ENCODE measurements around the gene TINCR.

Gene TINCR

DNA sequence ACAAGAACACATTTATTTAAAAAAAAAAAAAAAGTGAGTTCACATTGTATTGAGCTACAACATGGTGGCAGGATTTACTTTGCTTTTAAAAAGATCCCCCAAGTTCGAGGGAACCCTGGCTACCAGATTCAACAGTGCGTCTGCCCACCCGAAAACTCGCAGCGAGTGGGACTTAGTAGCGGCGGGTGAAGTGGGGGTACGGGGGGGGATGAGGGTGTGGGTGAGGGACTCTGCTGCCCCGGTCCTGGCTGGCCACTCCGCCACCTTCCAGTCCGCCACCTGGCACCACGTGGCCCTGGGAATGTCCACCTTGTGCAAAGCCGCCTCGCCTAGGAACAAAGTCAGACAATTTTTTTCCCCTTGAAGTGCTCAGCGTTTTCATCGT is 19.3 kb upstream of the TINCR start:
- H3K9ac ChIP-seq (ENCODE audit: low read length) = no peak overlapping the region
- H3F3A ChIP-seq (ENCODE audit: insufficient read depth) = no peaks in the 10 kb centered on the region
- no peak overlapping the region for H3K27ac ChIP-seq (ENCODE audit: low read depth, low read length)
- H3K4me2 ChIP-seq (ENCODE audit: low read depth, low read length, poor library complexity, severe bottlenecking) = no peak overlapping the region
- TF ChIP-seq, protein P1, sequence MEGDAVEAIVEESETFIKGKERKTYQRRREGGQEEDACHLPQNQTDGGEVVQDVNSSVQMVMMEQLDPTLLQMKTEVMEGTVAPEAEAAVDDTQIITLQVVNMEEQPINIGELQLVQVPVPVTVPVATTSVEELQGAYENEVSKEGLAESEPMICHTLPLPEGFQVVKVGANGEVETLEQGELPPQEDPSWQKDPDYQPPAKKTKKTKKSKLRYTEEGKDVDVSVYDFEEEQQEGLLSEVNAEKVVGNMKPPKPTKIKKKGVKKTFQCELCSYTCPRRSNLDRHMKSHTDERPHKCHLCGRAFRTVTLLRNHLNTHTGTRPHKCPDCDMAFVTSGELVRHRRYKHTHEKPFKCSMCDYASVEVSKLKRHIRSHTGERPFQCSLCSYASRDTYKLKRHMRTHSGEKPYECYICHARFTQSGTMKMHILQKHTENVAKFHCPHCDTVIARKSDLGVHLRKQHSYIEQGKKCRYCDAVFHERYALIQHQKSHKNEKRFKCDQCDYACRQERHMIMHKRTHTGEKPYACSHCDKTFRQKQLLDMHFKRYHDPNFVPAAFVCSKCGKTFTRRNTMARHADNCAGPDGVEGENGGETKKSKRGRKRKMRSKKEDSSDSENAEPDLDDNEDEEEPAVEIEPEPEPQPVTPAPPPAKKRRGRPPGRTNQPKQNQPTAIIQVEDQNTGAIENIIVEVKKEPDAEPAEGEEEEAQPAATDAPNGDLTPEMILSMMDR (IDR thresholded peaks at IDR 0.05; ENCODE audit: insufficient read depth, low read length, poor library complexity, severe bottlenecking) = no peak
- no peak for TF ChIP-seq EZH2phosphoT487 (conservative IDR thresholded peaks at IDR 0.05; ENCODE audit: low read length)
- 0 out of 2 replicates have a peak, but pooled peaks cover 6% of the 10 kb centered on the region for H3K36me3 ChIP-seq (ENCODE audit: low read length)
- no peaks in the 10 kb centered on the region for H3K79me2 ChIP-seq (ENCODE audit: insufficient read depth, low read length)
- no peak overlapping the region for H2AFZ ChIP-seq (ENCODE audit: low read depth, low read length, severe bottlenecking)
- no peaks in the 10 kb centered on the region for H3K9me2 ChIP-seq (replicated peaks; ENCODE audit: insufficient read depth, low read length)
- H4K20me1 ChIP-seq (ENCODE audit: low read depth, low read length) = no peaks in the 10 kb centered on the region
- no peaks in the 10 kb centered on the region for H3K9me3 ChIP-seq (ENCODE audit: insufficient read depth, low read length)
- H3K27me3 ChIP-seq (ENCODE audit: low read length) = no peaks in the 10 kb centered on the region
- no peak overlapping the region for H3K4me3 ChIP-seq (ENCODE audit: insufficient read depth, low read length, poor library complexity, severe bottlenecking)

DNA sequence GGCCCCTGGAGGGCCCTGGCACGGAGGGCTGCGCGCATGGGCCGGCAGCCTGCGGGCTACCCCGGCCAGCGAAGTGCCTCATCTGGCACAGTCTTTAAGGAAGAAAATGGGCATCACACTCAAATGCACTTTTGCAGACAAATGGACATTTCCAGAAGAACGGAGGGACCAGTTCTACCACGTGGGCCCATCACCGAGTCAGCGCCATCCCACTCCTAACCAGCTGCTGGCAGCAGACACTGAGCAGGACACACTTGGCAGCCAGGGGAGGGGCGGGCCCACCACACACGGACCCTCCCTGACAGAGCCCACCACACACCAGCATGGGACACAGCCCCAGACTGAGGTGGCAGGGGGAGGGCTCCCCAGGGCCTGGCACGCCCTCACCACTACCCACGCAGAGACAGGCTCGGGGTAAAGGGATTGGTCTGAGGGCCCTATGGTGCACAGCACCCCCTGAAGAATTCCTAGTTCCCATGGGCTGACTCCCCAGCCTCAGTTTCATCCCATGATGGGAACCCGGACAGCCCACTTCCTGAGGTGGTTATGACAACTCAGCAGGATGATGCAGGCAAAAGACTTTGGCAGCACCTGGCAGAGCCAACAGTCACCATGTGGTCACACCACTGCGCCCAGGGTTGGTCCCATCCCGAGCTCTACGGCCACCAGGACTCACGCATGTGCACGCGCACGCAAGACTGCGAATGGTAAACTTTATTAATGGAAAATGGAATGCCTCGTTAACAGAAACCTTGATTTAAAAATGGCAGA is 18.7 kb upstream of the TINCR start:
- H3K4me2 ChIP-seq (ENCODE audit: low read depth, low read length, poor library complexity, severe bottlenecking) = no peak overlapping the region
- TF ChIP-seq, protein P1 (IDR thresholded peaks at IDR 0.05; ENCODE audit: insufficient read depth, low read length, poor library complexity, severe bottlenecking) = no peak
- no peaks in the 10 kb centered on the region for H4K20me1 ChIP-seq (ENCODE audit: low read depth, low read length)
- H2AFZ ChIP-seq (ENCODE audit: low read depth, low read length, severe bottlenecking) = no peak overlapping the region
- no peaks in the 10 kb centered on the region for H3F3A ChIP-seq (ENCODE audit: insufficient read depth)
- no peak overlapping the region for H3K27ac ChIP-seq (ENCODE audit: low read depth, low read length)
- no peaks in the 10 kb centered on the region for H3K9me2 ChIP-seq (replicated peaks; ENCODE audit: insufficient read depth, low read length)
- no peaks in the 10 kb centered on the region for H3K79me2 ChIP-seq (ENCODE audit: insufficient read depth, low read length)
- 0 out of 2 replicates have a peak, but pooled peaks cover 6% of the 10 kb centered on the region for H3K36me3 ChIP-seq (ENCODE audit: low read length)
- H3K4me3 ChIP-seq (ENCODE audit: insufficient read depth, low read length, poor library complexity, severe bottlenecking) = no peak overlapping the region
- no peaks in the 10 kb centered on the region for H3K9me3 ChIP-seq (ENCODE audit: insufficient read depth, low read length)
- no peak overlapping the region for H3K9ac ChIP-seq (ENCODE audit: low read length)
- H3K27me3 ChIP-seq (ENCODE audit: low read length) = no peaks in the 10 kb centered on the region

DNA sequence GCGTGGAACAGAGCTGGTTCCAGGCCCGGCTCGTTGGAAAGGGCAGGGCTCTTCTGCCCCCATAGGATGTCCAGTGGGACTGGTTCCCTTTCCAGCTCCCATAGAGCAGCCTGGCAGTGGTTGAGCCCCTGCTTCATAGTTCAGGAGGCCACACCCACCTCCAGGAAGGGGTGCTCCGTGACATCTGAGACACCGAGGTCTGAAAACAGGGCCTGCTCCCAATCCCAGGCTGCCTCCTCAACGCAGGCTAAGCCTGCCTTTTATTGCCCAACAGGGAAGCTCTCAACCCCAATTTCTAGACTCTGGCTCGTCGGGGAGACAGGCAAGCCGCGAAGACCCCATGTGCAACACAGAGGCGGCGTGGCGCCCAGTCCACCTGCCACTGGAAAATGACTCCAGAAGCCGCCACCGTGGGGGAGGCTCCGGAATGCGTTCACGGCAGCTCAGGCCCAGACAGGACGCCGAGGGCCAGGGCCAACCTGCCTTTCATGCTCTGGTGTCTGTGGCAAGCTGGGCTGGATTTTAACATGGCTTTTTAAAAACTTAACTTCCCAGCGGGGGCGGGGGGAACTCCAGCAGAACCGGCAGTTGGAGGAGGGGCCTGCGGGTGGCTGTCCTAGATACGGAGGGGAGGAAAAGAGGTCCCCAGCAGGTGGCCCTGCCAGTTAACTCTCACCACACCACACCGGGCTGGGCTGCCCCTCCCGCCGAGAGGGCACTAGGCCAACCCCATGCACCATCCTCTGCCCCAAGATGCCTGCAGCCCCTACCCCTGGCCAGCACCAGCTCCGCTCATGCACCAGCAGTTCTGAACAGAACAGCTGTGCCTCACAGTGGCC is 17.9 kb upstream of the TINCR start:
- Histone ChIP-seq H3K27ac (ENCODE audit: low read depth, low read length) (no peak overlapping the region), H3F3A (ENCODE audit: insufficient read depth) (no peaks in the 10 kb centered on the region), H3K79me2 (ENCODE audit: insufficient read depth, low read length) (no peaks in the 10 kb centered on the region), H3K9me3 (ENCODE audit: insufficient read depth, low read length) (no peaks in the 10 kb centered on the region), H3K9me2 (replicated peaks; ENCODE audit: insufficient read depth, low read length) (no peaks in the 10 kb centered on the region), H3K4me3 (ENCODE audit: insufficient read depth, low read length, poor library complexity, severe bottlenecking) (no peak overlapping the region), H3K27me3 (ENCODE audit: low read length) (no peaks in the 10 kb centered on the region), H3K36me3 (ENCODE audit: low read length) (0 out of 2 replicates have a peak, but pooled peaks cover 6% of the 10 kb centered on the region), H3K4me2 (ENCODE audit: low read depth, low read length, poor library complexity, severe bottlenecking) (no peak overlapping the region), H2AFZ (ENCODE audit: low read depth, low read length, severe bottlenecking) (no peak overlapping the region), H3K9ac (ENCODE audit: low read length) (no peak overlapping the region), H4K20me1 (ENCODE audit: low read depth, low read length) (no peaks in the 10 kb centered on the region)
- no peak for TF ChIP-seq EZH2phosphoT487 (conservative IDR thresholded peaks at IDR 0.05; ENCODE audit: low read length)
- TF ChIP-seq, protein P1 (IDR thresholded peaks at IDR 0.05; ENCODE audit: insufficient read depth, low read length, poor library complexity, severe bottlenecking) = no peak

All from SU-DHL-6 (cell line).